Vagina (tissue), 2 donors: ENCODE results near the gene EPHB4.

Experiments
- CTCF ChIP-seq, 3 experiments: fragments of 450-650 bp in 2 of 3; fragments of 200-600 bp in 1 of 3; sonication (generic) in 1 of 3; IDR thresholded peaks; one replicate each; pipeline ENCODE4 v1.5.1; 2017 to 2019; ENCODE audit warnings: antibody characterized with exemption in 3 of 3, mild to moderate bottlenecking in 2 of 3, moderate library complexity in 2 of 3
- POLR2A ChIP-seq, 2 donors: fragments of 450-650 bp; IDR thresholded peaks; one replicate each; pipeline ENCODE4 v1.6.1; 2017; ENCODE audit warnings: antibody characterized with exemption in 2 of 2, mild to moderate bottlenecking in 2 of 2, moderate library complexity in 2 of 2
- POLR2AphosphoS5 ChIP-seq, 2 donors: sonication (generic); formaldehyde crosslinking; IDR thresholded peaks; one replicate each; pipeline ENCODE4 v1.9.0; 2017; ENCODE audit warnings: antibody characterized with exemption in 2 of 2, mild to moderate bottlenecking in 2 of 2, low read depth in 1 of 2; ENCODE audit not compliant: insufficient read depth in 1 of 2

GRCh38 chr7:100824499-100825214 is 2.7 kb downstream of the EPHB4 start:
- no peak for TF ChIP-seq CTCF (IDR thresholded peaks at IDR 0.05)
- TF ChIP-seq POLR2AphosphoS5 (IDR thresholded peaks at IDR 0.05; ENCODE audit: insufficient read depth in 1 of 2, low read depth in 1 of 2) = no peak
- no peak for TF ChIP-seq POLR2A (IDR thresholded peaks at IDR 0.05)
